HEK293 (cell line): ENCODE measurements around the gene GSTM1.

Source experiments
- CTCF ChIA-PET: fragments of 350-600 bp; formaldehyde crosslinking; extraction: SDS; loops from one replicate; lab custom pipeline; 2021; ENCODE audit warnings: antibody characterized with exemption; lab: Yijun Ruan, JAX
- POLR2A ChIA-PET: fragments of 300-600 bp; formaldehyde crosslinking; extraction: SDS; loops from one replicate; lab custom pipeline; 2020; ENCODE audit warnings: antibody characterized with exemption, inconsistent platforms; lab: Yijun Ruan, JAX
- H3K27ac ChIP-seq: fragments of 200-500 bp; sonication (Bioruptor generic); 2 replicates; pipeline ENCODE4 v1.5.1; 2014; ENCODE audit warnings: low read depth, low read length, control low read depth, inconsistent platforms; ENCODE audit errors: extremely low read depth
- H3K36me3 ChIP-seq, 2 experiments: fragments of 200-500 bp in 1 of 2; sonication (Bioruptor generic) in 1 of 2; 1 replicate in 1 of 2; 2 replicates in 1 of 2; pipeline ENCODE4 v1.5.1; 2014 to 2017; ENCODE audit warnings: inconsistent platforms in 2 of 2, low read length in 2 of 2; ENCODE audit not compliant: control insufficient read depth in 2 of 2, insufficient read depth in 1 of 2
- H3K4me1 ChIP-seq: fragments of 200-500 bp; sonication (Bioruptor generic); 2 replicates; pipeline ENCODE4 v1.5.1; 2014; ENCODE audit warnings: mild to moderate bottlenecking, low read length, inconsistent platforms; ENCODE audit not compliant: control insufficient read depth, insufficient read depth
- H3K4me3 ChIP-seq: 2 replicates; pipeline ENCODE4 v1.5.1; 2011; ENCODE audit warnings: low read depth, mild to moderate bottlenecking, control low read depth, low read length, moderate library complexity
- H3K9me3 ChIP-seq: fragments of 200-500 bp; sonication (Bioruptor generic); 2 replicates; pipeline ENCODE4 v1.5.1; 2014; ENCODE audit warnings: low read depth, low read length, inconsistent platforms; ENCODE audit not compliant: control insufficient read depth, insufficient read depth
- AEBP2 ChIP-seq: fragments of 450-650 bp; formaldehyde crosslinking; IDR thresholded peaks from 2 replicates; pipeline ENCODE4 v1.5.1; 2016; ENCODE audit warnings: missing biosample characterization, missing genetic modification characterization, borderline replicate concordance
- GLIS1 ChIP-seq: fragments of 450-650 bp; formaldehyde crosslinking; IDR thresholded peaks from 2 replicates; pipeline ENCODE4 v1.5.1; 2016; ENCODE audit warnings: missing biosample characterization, missing genetic modification characterization
- IKZF3 ChIP-seq: fragments of 450-650 bp; IDR thresholded peaks from 2 replicates; pipeline ENCODE4 v1.5.0; 2018; ENCODE audit warnings: missing biosample characterization, mild to moderate bottlenecking, missing genetic modification characterization, moderate library complexity
- MZF1 ChIP-seq: fragments of 450-650 bp; formaldehyde crosslinking; IDR thresholded peaks from 2 replicates; pipeline ENCODE4 v1.5.1; 2017; ENCODE audit warnings: missing biosample characterization, missing genetic modification characterization, borderline replicate concordance
- SCRT2 ChIP-seq: fragments of 450-650 bp; formaldehyde crosslinking; IDR thresholded peaks from 2 replicates; pipeline ENCODE4 v1.5.1; 2016; ENCODE audit warnings: missing biosample characterization, missing genetic modification characterization
- WT1 ChIP-seq: fragments of 450-650 bp; formaldehyde crosslinking; IDR thresholded peaks from 2 replicates; pipeline ENCODE4 v1.5.1; 2016; ENCODE audit warnings: missing biosample characterization, missing genetic modification characterization
- ZBTB1 ChIP-seq: fragments of 450-650 bp; formaldehyde crosslinking; IDR thresholded peaks from 2 replicates; pipeline ENCODE4 v1.5.1; 2016; ENCODE audit warnings: missing biosample characterization, missing genetic modification characterization
- ZBTB17 ChIP-seq: fragments of 450-650 bp; formaldehyde crosslinking; IDR thresholded peaks from 2 replicates; pipeline ENCODE4 v1.5.1; 2016; ENCODE audit warnings: missing biosample characterization, missing genetic modification characterization
- ZBTB26 ChIP-seq: fragments of 450-650 bp; formaldehyde crosslinking; optimal IDR thresholded peaks from 2 replicates; pipeline ENCODE3; 2016; ENCODE audit warnings: missing biosample characterization, mild to moderate bottlenecking, missing genetic modification characterization
- ZBTB7A ChIP-seq: fragments of 450-650 bp; formaldehyde crosslinking; IDR thresholded peaks from 2 replicates; pipeline ENCODE4 v1.5.1; 2016; ENCODE audit warnings: low read depth, missing biosample characterization, missing genetic modification characterization
- ZBTB8A ChIP-seq: fragments of 450-650 bp; formaldehyde crosslinking; IDR thresholded peaks from 2 replicates; pipeline ENCODE4 v1.5.1; 2016; ENCODE audit warnings: missing biosample characterization, missing genetic modification characterization
- ZFP37 ChIP-seq: fragments of 450-650 bp; formaldehyde crosslinking; IDR thresholded peaks from 2 replicates; pipeline ENCODE4 v1.5.1; 2016; ENCODE audit warnings: missing biosample characterization, missing genetic modification characterization
- ZFP41 ChIP-seq: fragments of 450-650 bp; formaldehyde crosslinking; IDR thresholded peaks from 2 replicates; pipeline ENCODE4 v1.5.1; 2016; ENCODE audit warnings: missing biosample characterization, missing genetic modification characterization, borderline replicate concordance
- ZNF132 ChIP-seq: fragments of 450-650 bp; formaldehyde crosslinking; IDR thresholded peaks from 2 replicates; pipeline ENCODE4 v1.5.1; 2017; ENCODE audit warnings: missing biosample characterization, missing genetic modification characterization, borderline replicate concordance
- ZNF146 ChIP-seq: fragments of 450-650 bp; formaldehyde crosslinking; IDR thresholded peaks from 2 replicates; pipeline ENCODE4 v1.5.1; 2016; ENCODE audit warnings: missing biosample characterization, missing genetic modification characterization
- ZNF184 ChIP-seq: fragments of 450-650 bp; IDR thresholded peaks from 2 replicates; pipeline ENCODE4 v1.5.1; 2018; ENCODE audit warnings: missing biosample characterization, mild to moderate bottlenecking, missing genetic modification characterization
- ZNF23 ChIP-seq: fragments of 450-650 bp; formaldehyde crosslinking; IDR thresholded peaks from 2 replicates; pipeline ENCODE4 v1.5.1; 2016; ENCODE audit warnings: missing biosample characterization, missing genetic modification characterization, borderline replicate concordance
- ZNF302 ChIP-seq: fragments of 450-650 bp; formaldehyde crosslinking; IDR thresholded peaks from 2 replicates; pipeline ENCODE4 v1.5.1; 2016; ENCODE audit warnings: missing biosample characterization, missing genetic modification characterization, low read depth
- ZNF341 ChIP-seq: fragments of 450-650 bp; formaldehyde crosslinking; IDR thresholded peaks from 2 replicates; pipeline ENCODE4; 2016; ENCODE audit warnings: low read depth, missing biosample characterization, missing genetic modification characterization
- ZNF433 ChIP-seq: fragments of 450-650 bp; formaldehyde crosslinking; IDR thresholded peaks from 2 replicates; pipeline ENCODE4 v1.5.1; 2016; ENCODE audit warnings: missing biosample characterization, missing genetic modification characterization, low read depth
- ZNF776 ChIP-seq: fragments of 450-650 bp; formaldehyde crosslinking; IDR thresholded peaks from 2 replicates; pipeline ENCODE4 v1.5.0; 2017; ENCODE audit warnings: missing biosample characterization, missing genetic modification characterization, borderline replicate concordance
- ZNF785 ChIP-seq: fragments of 450-650 bp; formaldehyde crosslinking; IDR thresholded peaks from 2 replicates; pipeline ENCODE4 v1.5.1; 2016; ENCODE audit warnings: missing biosample characterization, missing genetic modification characterization
- ZSCAN18 ChIP-seq: fragments of 450-650 bp; formaldehyde crosslinking; IDR thresholded peaks from 2 replicates; pipeline ENCODE4 v1.5.1; 2016; ENCODE audit warnings: missing biosample characterization, missing genetic modification characterization
- ZSCAN5A ChIP-seq: fragments of 450-650 bp; formaldehyde crosslinking; IDR thresholded peaks from 2 replicates; pipeline ENCODE4 v1.5.1; 2016; ENCODE audit warnings: missing biosample characterization, missing genetic modification characterization

GSTM1 gene

GRCh38 chr1:109722908-109723691 lies 35.5 kb downstream of the GSTM1 start:
- no peaks in the 10 kb centered on the region for H3K36me3 ChIP-seq
- H3K4me1 ChIP-seq, result no peaks in the 10 kb centered on the region
- POLR2A ChIA-PET, result no interaction called here
- H3K27ac ChIP-seq, result no peak overlapping the region
- H3K4me3 ChIP-seq, result no peak overlapping the region
- H3K9me3 ChIP-seq, result no peaks in the 10 kb centered on the region
- CTCF ChIA-PET, result interaction anchor here (2.2 kb wide), 1 partner anchor 83 kb away, joined by 9 read pairs; no protein-coding TSS in a partner anchor
- TF ChIP-seq ZNF776 (tag by site-specific recombination) (no peak), ZSCAN5A (tag by site-specific recombination) (no peak), ZNF785 (tag by site-specific recombination) (no peak), ZNF23 (tag by site-specific recombination) (no peak), ZNF302 (no peak), IKZF3 (tag by site-specific recombination) (no peak), ZBTB7A (tag by site-specific recombination) (no peak), ZBTB1 (tag by site-specific recombination) (no peak), WT1 (tag by site-specific recombination) (no peak)
- TF ChIP-seq, all 188 proteins: peak for 0

GRCh38 chr1:109724933-109725332 lies 37.3 kb downstream of the GSTM1 start:
- CTCF ChIA-PET, result interaction anchor here (2.2 kb wide), 1 partner anchor 85 kb away, joined by 9 read pairs; no protein-coding TSS in a partner anchor
- no peak overlapping the region for H3K27ac ChIP-seq

More at GRCh38 chr1:109724933-109725332, 37.3 kb downstream of the GSTM1 start:
- Histone ChIP-seq H3K4me3 (no peak overlapping the region), H3K4me1 (no peaks in the 10 kb centered on the region), H3K36me3 (no peaks in the 10 kb centered on the region)
- POLR2A ChIA-PET, result no interaction called here
- TF ChIP-seq ZNF184 (tag by site-specific recombination) (no peak), ZFP41 (tag by site-specific recombination) (no peak), ZNF132 (no peak), ZSCAN18 (tag by site-specific recombination) (no peak), AEBP2 (no peak), GLIS1 (tag by site-specific recombination) (no peak), ZNF146 (tag by site-specific recombination) (no peak), ZBTB8A (tag by site-specific recombination) (no peak), ZNF433 (tag by site-specific recombination) (no peak), ZBTB26 (tag by site-specific recombination) (no peak), SCRT2 (tag by site-specific recombination) (no peak), ZBTB17 (tag by site-specific recombination) (no peak), ZFP37 (tag by site-specific recombination) (no peak), ZNF341 (tag by site-specific recombination) (no peak), MZF1 (tag by site-specific recombination) (no peak), WT1 (tag by site-specific recombination) (no peak)
- TF ChIP-seq, all 188 proteins: peak for 0
- no peaks in the 10 kb centered on the region for H3K9me3 ChIP-seq
